ENCODE measurements around the gene PTGS2. TPM values are rescaled to one million over a fixed set of nuclear protein-coding genes. Genes with fewer than 3 reads are reported as not detected.

PTGS2 gene
- total and polyA plus RNA-seq, 4 donors = 5.3 to 20.6 (median 15.5) TPM

DNA sequence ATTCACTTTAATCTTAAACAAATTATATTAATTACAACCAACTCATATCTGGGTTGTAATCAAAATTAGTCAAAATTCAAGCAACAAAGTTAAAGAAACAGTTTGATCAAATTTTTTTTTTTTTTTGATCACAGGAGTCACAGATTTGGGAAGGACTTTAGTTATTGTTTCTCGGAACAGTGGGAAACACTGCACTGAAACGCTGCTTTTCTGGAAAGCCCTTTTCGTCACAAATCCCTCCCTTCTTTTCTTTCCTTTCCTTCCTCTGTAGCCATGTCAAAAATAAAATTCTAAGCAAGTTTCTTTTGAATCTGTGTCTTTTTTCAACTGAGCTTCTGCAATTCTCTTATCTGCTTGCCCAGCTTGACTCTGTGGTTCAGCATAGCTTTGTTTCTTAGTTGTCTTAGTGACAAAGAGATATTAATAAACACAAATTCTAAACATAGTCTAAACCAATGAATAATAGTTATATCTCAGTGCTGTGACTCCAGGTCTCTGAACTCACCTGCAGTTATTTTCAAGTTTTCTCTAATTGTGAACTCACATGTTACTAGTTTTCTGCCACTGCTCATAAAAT, 53.8 kb downstream of the PTGS2 start:
- no peaks in the 10 kb centered on the region for H3K9me3 ChIP-seq (ENCODE audit: control insufficient read depth in 4 of 4, insufficient read depth in 3 of 4, low read length in 3 of 4)
- TF ChIP-seq, protein P1, sequence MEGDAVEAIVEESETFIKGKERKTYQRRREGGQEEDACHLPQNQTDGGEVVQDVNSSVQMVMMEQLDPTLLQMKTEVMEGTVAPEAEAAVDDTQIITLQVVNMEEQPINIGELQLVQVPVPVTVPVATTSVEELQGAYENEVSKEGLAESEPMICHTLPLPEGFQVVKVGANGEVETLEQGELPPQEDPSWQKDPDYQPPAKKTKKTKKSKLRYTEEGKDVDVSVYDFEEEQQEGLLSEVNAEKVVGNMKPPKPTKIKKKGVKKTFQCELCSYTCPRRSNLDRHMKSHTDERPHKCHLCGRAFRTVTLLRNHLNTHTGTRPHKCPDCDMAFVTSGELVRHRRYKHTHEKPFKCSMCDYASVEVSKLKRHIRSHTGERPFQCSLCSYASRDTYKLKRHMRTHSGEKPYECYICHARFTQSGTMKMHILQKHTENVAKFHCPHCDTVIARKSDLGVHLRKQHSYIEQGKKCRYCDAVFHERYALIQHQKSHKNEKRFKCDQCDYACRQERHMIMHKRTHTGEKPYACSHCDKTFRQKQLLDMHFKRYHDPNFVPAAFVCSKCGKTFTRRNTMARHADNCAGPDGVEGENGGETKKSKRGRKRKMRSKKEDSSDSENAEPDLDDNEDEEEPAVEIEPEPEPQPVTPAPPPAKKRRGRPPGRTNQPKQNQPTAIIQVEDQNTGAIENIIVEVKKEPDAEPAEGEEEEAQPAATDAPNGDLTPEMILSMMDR (IDR thresholded peaks at IDR 0.05; ENCODE audit: control extremely low read depth, extremely low read depth) = no peak
- H3K9ac ChIP-seq (ENCODE audit: insufficient read depth in 1 of 2, low read length in 2 of 2) = no peak overlapping the region
- DNase-seq (no peak), ATAC-seq (ENCODE audit: insufficient read depth, low FRiP score) (no peak)
- H3K27ac ChIP-seq (ENCODE audit: low read depth in 1 of 2, low read length in 1 of 2) = no peak overlapping the region
- H3K4me1 ChIP-seq (ENCODE audit: control insufficient read depth in 5 of 5, insufficient read depth in 5 of 5, low read length in 5 of 5) = peaks cover 0 to 5% (median 0%) of the 10 kb centered on the region in 5 donors
- no peak overlapping the region for H3K4me3 ChIP-seq
- 13 to 45% methylated on average over 3 of the region's 3 CpGs for WGBS, 2 donors
- H3K36me3 ChIP-seq (ENCODE audit: control insufficient read depth in 4 of 4, insufficient read depth in 4 of 4, low read length in 4 of 4) = no peaks in the 10 kb centered on the region
- H3K27me3 ChIP-seq (ENCODE audit: control insufficient read depth in 3 of 3, insufficient read depth in 3 of 3, low read length in 2 of 3) = no peaks in the 10 kb centered on the region

GRCh38 chr1:186623551-186623950, 56.7 kb downstream of the PTGS2 start:
- Histone ChIP-seq H3K27ac (ENCODE audit: low read depth in 1 of 2, low read length in 1 of 2) (no peak overlapping the region), H3K4me1 (ENCODE audit: control insufficient read depth in 5 of 5, insufficient read depth in 5 of 5, low read length in 5 of 5) (peaks cover 0 to 5% (median 0%) of the 10 kb centered on the region in 5 donors), H3K9ac (ENCODE audit: insufficient read depth in 1 of 2, low read length in 2 of 2) (no peak overlapping the region), H3K9me3 (ENCODE audit: control insufficient read depth in 4 of 4, insufficient read depth in 3 of 4, low read length in 3 of 4) (no peaks in the 10 kb centered on the region), H3K4me3 (no peak overlapping the region), H3K27me3 (ENCODE audit: control insufficient read depth in 3 of 3, insufficient read depth in 3 of 3, low read length in 2 of 3) (no peaks in the 10 kb centered on the region), H3K36me3 (ENCODE audit: control insufficient read depth in 4 of 4, insufficient read depth in 4 of 4, low read length in 4 of 4) (no peaks in the 10 kb centered on the region)
- no peak for ATAC-seq (ENCODE audit: insufficient read depth, low FRiP score)
- no peak for DNase-seq
- WGBS, 2 donors = 64 to 78% methylated on average over 6 of the region's 6 CpGs
- TF ChIP-seq, protein P1 (IDR thresholded peaks at IDR 0.05; ENCODE audit: control extremely low read depth, extremely low read depth) = no peak

Other genes starting within 250 kb of the PTGS2 start
- not detected for gene PDC, start 219.3 kb downstream of the PTGS2 start, total RNA-seq
- not detected for gene PDC, start 219.3 kb downstream of the PTGS2 start, polyA plus RNA-seq
- 1 to 10 TPM; 7.3 to 8.1 TPM for gene PLA2G4A, start 148.5 kb upstream of the PTGS2 start, total RNA-seq
- 1 to 10 TPM; 2.5 to 5.4 TPM for gene PLA2G4A, start 148.5 kb upstream of the PTGS2 start, polyA plus RNA-seq